SK-N-SH (cell line): ENCODE data around the gene GPR55. TPM values are rescaled to one million over a fixed set of nuclear protein-coding genes. Genes with fewer than 3 reads are reported as not detected.

Experiments
- CTCF ChIA-PET: fragments of 300-600, 350-600 bp; formaldehyde crosslinking; extraction: SDS; loops from one replicate; lab custom pipeline; 2021; lab: Yijun Ruan, JAX
- POLR2A ChIA-PET: fragments of 350-600 bp; sonication (Branson Sonifier 250); formaldehyde crosslinking; extraction: SDS; loops from one replicate; lab custom pipeline; 2020; ENCODE audit warnings: antibody characterized with exemption, inconsistent platforms; lab: Yijun Ruan, JAX
- DNase-seq: peaks from one replicate; pipeline ENCODE4 v3.0.0; 2012
- H2AFZ ChIP-seq: fragments of 200-600 bp; sonication (generic); 2 replicates; pipeline ENCODE4 v1.8.1; 2016; ENCODE audit warnings: antibody characterized with exemption, mild to moderate bottlenecking, low read depth
- H3F3A ChIP-seq: fragments of 200-600 bp; sonication (generic); replicated peaks from 2 replicates; pipeline ENCODE3; 2016; ENCODE audit warnings: antibody characterized with exemption, mild to moderate bottlenecking; ENCODE audit not compliant: insufficient read depth
- H3K27ac ChIP-seq, 2 experiments: fragments of 200-500 bp in 1 of 2; fragments of 200-600 bp in 1 of 2; sonication (Bioruptor generic) in 1 of 2; sonication (generic), shearing (Covaris generic) in 1 of 2; 2 replicates each; pipeline versions ENCODE4 v1.5.1 to v1.6.1; 2014 to 2016; ENCODE audit warnings: low read depth in 2 of 2, inconsistent platforms in 1 of 2, low read length in 1 of 2, mild to moderate bottlenecking in 1 of 2, mixed read lengths in 1 of 2
- H3K27me3 ChIP-seq: fragments of 200-600 bp; sonication (generic), shearing (Covaris generic); 2 replicates; pipeline ENCODE4 v1.6.1; 2016; ENCODE audit warnings: mixed run types; ENCODE audit not compliant: insufficient read depth
- H3K36me3 ChIP-seq, 2 experiments: fragments of 200-500 bp in 1 of 2; fragments of 200-600 bp in 1 of 2; sonication (Bioruptor generic) in 1 of 2; sonication (generic) in 1 of 2; replicated peaks in 1 of 2; 2 replicates each; pipeline versions ENCODE3 to v1.5.1; 2014 to 2016; ENCODE audit warnings: low read length in 1 of 2, mild to moderate bottlenecking in 1 of 2; ENCODE audit not compliant: insufficient read depth in 2 of 2, control insufficient read depth in 1 of 2
- H3K4me1 ChIP-seq, 2 experiments: fragments of 200-500 bp in 1 of 2; fragments of 200-600 bp in 1 of 2; sonication (Bioruptor generic) in 1 of 2; sonication (generic), shearing (Covaris generic) in 1 of 2; 2 replicates each; pipeline versions ENCODE4 v1.5.1 to v1.6.1; 2014 to 2016; ENCODE audit warnings: low read depth in 1 of 2, low read length in 1 of 2, mixed run types in 1 of 2; ENCODE audit not compliant: insufficient read depth in 2 of 2, control insufficient read depth in 1 of 2
- H3K4me2 ChIP-seq: fragments of 200-600 bp; sonication (generic), shearing (Covaris generic); 2 replicates; pipeline ENCODE4 v1.6.1; 2017; ENCODE audit warnings: mixed run types
- H3K4me3 ChIP-seq, 2 experiments: fragments of 200-500 bp in 1 of 2; fragments of 200-600 bp in 1 of 2; sonication (Bioruptor generic) in 1 of 2; sonication (generic), shearing (Covaris generic) in 1 of 2; 2 replicates each; pipeline versions ENCODE4 v1.5.1 to v1.8.1; 2014 to 2016; ENCODE audit warnings: low read depth in 2 of 2, inconsistent platforms in 1 of 2, low read length in 1 of 2, mild to moderate bottlenecking in 1 of 2, mixed read lengths in 1 of 2, moderate library complexity in 1 of 2
- H3K79me2 ChIP-seq: fragments of 200-600 bp; sonication (generic); 2 replicates; pipeline ENCODE4 v1.8.1; 2017; ENCODE audit warnings: mild to moderate bottlenecking; ENCODE audit not compliant: insufficient read depth
- H3K9ac ChIP-seq: fragments of 200-600 bp; sonication (generic); 2 replicates; pipeline ENCODE4 v1.6.1; 2017; ENCODE audit warnings: mixed run types
- H3K9me2 ChIP-seq: fragments of 200-600 bp; sonication (generic); 2 replicates; pipeline ENCODE4 v1.6.1; 2017; ENCODE audit warnings: mixed run types
- H3K9me3 ChIP-seq: fragments of 200-600 bp; sonication (generic); 2 replicates; pipeline ENCODE4 v1.6.1; 2017; ENCODE audit warnings: mixed run types, mild to moderate bottlenecking, moderate library complexity
- H4K20me1 ChIP-seq: fragments of 200-600 bp; sonication (generic); 2 replicates; pipeline ENCODE4 v1.6.1; 2017; ENCODE audit warnings: mild to moderate bottlenecking, mixed run types; ENCODE audit not compliant: insufficient read depth
- EZH2phosphoT487 ChIP-seq: fragments of 200-600 bp; sonication (generic); IDR thresholded peaks from 2 replicates; pipeline ENCODE4 v1.6.1; 2017; ENCODE audit warnings: low read depth, mixed run types, mild to moderate bottlenecking, antibody characterized with exemption, moderate library complexity, borderline replicate concordance
- FOSL2 ChIP-seq: IDR thresholded peaks from 2 replicates; pipeline ENCODE4 v1.4.0; 2012; ENCODE audit warnings: low read depth, mild to moderate bottlenecking, moderate library complexity, borderline replicate concordance
- GABPA ChIP-seq: IDR thresholded peaks from 2 replicates; pipeline ENCODE4 v1.4.0; 2012; ENCODE audit warnings: low read depth, mild to moderate bottlenecking
- MEF2A ChIP-seq: IDR thresholded peaks from 2 replicates; pipeline ENCODE4 v1.4.0; 2012; ENCODE audit warnings: low read depth, borderline replicate concordance
- MXI1 ChIP-seq: IDR thresholded peaks from 2 replicates; pipeline ENCODE4 v1.6.1; 2012; ENCODE audit warnings: mild to moderate bottlenecking, low read depth, low read length, improper control_type of control experiment
- POLR2AphosphoS5 ChIP-seq: IDR thresholded peaks from 2 replicates; pipeline ENCODE4 v1.6.1; 2012; ENCODE audit warnings: low read depth, low read length
- RCOR1 ChIP-seq: fragments of 150-350 bp; IDR thresholded peaks from 2 replicates; pipeline ENCODE4 v1.6.1; 2017; ENCODE audit warnings: antibody characterized with exemption, low read length
- RFX5 ChIP-seq: IDR thresholded peaks from 2 replicates; pipeline ENCODE4 v1.6.1; 2012; ENCODE audit warnings: mild to moderate bottlenecking, improper control_type of control experiment, low read length
- RXRA ChIP-seq: IDR thresholded peaks from 2 replicates; pipeline ENCODE4 v1.4.0; 2012; ENCODE audit warnings: low read depth, mild to moderate bottlenecking, borderline replicate concordance
- SIN3A ChIP-seq: IDR thresholded peaks from 2 replicates; pipeline ENCODE4 v1.6.1; 2012; ENCODE audit warnings: low read depth, mild to moderate bottlenecking, low read length, moderate library complexity, borderline replicate concordance
- SMC3 ChIP-seq: IDR thresholded peaks from 2 replicates; pipeline ENCODE4 v1.6.1; 2012; ENCODE audit warnings: low read depth, low read length, improper control_type of control experiment
- YY1 ChIP-seq: IDR thresholded peaks from 2 replicates; pipeline ENCODE4 v1.4.0; 2012; ENCODE audit warnings: low read depth, mild to moderate bottlenecking
- WGBS: methylation state at CpG from one replicate; pipeline ENCODE4 v1.1.6; 2017; ENCODE audit warnings: low lambda C conversion rate; 5-methylcytosine and 5-hydroxymethylcytosine counted together
- polyA plus RNA-seq, 3 experiments: library from polyadenylated mRNA; depleted of rRNA; stranded (reverse); fragments of >200 nt; gene quantifications; 2 replicates each; pipeline ENCODE4 v1.2.3, GENCODE V29; 2012
- TF ChIP-seq, protein P1 (sequence below): fragments of 150-350 bp; IDR thresholded peaks from 2 replicates; pipeline ENCODE4 v1.6.1; 2016; ENCODE audit warnings: mild to moderate bottlenecking, low read depth, low read length
- TF ChIP-seq, protein P2 (sequence below): IDR thresholded peaks from 2 replicates; pipeline ENCODE4 v1.4.0; 2012; ENCODE audit warnings: low read depth
- TF ChIP-seq, protein P3 (sequence below): IDR thresholded peaks from 2 replicates; pipeline ENCODE4; 2012

Gene GPR55
- polyA plus RNA-seq, 1 of the 3 experiments (the other 2 are of a cell fraction): not detected

DNA sequence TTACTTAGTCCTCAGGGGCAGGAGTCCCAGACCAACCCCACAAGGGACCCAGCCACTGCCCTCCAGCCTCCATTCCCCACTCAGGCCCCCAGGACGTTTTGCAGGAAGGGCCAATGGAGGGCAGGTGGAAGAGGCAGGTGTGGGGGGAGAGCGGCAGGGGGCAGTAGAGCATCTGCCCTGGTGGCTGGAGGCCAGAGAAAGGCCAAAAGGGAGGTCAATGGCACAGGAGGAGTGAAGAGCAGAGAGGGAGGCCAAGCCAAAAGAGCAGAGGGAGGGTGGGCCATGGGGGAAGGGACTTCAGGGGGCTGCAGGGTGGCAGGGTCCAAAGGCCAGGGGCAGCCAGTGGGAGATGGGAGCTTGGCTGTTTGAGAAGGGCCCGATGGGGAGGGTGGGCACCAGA is 17.3 kb upstream of the GPR55 start:
- WGBS: 45% methylated on average over 3 of the region's 3 CpGs
- CTCF ChIA-PET: interaction anchor here (1.1 to 1.3 kb wide), 3 partner anchors 29 to 45 kb away, joined by 3 to 4 read pairs (median 3); no protein-coding TSS in a partner anchor

DNA sequence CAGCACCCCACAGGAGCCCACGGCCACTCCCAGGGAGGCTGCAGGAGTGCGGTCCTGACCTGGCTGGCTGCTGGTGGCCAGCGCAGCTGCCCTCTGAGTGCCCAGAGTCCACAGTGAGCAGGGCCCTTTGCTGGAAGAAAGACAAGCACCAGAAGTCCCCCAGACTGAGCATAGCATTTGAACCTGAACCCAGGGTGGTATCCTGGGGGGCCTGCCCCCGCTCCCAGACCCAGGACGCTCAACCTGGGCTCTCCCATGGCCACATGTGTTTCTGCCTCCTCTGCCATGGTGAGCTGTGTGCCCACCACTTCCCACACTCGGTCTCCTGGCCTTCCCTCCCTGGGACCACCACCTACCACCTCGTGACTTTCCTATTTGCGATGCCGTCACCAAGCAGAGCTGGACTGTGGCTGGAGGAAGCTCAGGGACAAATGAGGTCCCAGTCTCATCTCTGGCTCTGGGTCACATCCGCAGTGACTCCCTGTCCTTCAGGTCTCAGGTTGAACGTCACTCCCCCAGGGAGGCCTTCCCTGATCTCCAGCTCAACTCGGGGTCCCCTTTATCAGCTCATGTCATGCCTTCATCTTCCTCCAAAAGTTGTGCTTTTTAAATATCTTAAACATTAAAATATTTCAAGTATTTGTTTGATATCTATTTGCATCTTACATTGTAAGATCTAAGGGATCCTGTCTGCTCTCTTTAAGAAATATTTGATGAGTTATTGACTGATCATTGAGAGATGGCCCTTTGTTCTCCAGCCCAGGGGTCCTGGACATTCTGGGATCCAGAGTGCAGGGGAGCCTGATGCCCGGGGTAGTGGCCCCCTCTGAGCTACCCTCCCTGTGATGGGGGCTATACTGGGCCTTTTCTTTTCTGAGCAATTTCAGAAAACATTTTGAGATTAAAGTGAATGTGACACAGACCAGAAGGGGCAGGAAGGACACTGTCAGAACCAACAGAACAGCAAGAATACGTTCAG is 16.4 kb upstream of the GPR55 start:
- no peak overlapping the region for H3K9ac ChIP-seq
- ChIA-PET POLR2A (no interaction called here), CTCF (interaction anchor here (1.2 to 2.4 kb wide), 3 partner anchors 28 to 46 kb away, joined by 3 to 9 read pairs (median 4); no protein-coding TSS in a partner anchor)
- H3F3A ChIP-seq: no peaks in the 10 kb centered on the region
- no peaks in the 10 kb centered on the region; the same call in 1 of the 2 replicates for H3K27me3 ChIP-seq
- WGBS: 46% methylated on average over 14 of the region's 14 CpGs
- no peaks in the 10 kb centered on the region for H3K79me2 ChIP-seq
- H3K9me3 ChIP-seq: no peaks in the 10 kb centered on the region
- H3K36me3 ChIP-seq: no peaks in the 10 kb centered on the region
- no peak overlapping the region for H3K27ac ChIP-seq
- no peaks in the 10 kb centered on the region for H3K9me2 ChIP-seq
- no peaks in the 10 kb centered on the region for H3K4me1 ChIP-seq
- no peak for DNase-seq
- no peak overlapping the region for H3K4me3 ChIP-seq
- TF ChIP-seq FOSL2: no peak
- H2AFZ ChIP-seq: no peak overlapping the region
- no peak overlapping the region for H3K4me2 ChIP-seq
- H4K20me1 ChIP-seq: no peaks in the 10 kb centered on the region

More for the DNA sequence above, 17.3 kb upstream of the GPR55 start:
- POLR2A ChIA-PET: no interaction called here
- H3K27me3 ChIP-seq: no peaks in the 10 kb centered on the region; the same call in 1 of the 2 replicates
- no peak overlapping the region for H3K27ac ChIP-seq
- H3F3A ChIP-seq: no peaks in the 10 kb centered on the region
- H3K4me1 ChIP-seq: no peaks in the 10 kb centered on the region
- H3K9me2 ChIP-seq: no peaks in the 10 kb centered on the region
- peak; percentile 23 for DNase-seq
- no peaks in the 10 kb centered on the region for H4K20me1 ChIP-seq
- H3K4me3 ChIP-seq: no peak overlapping the region
- TF ChIP-seq SMC3 (no peak), MXI1 (no peak), RXRA (no peak), MEF2A (no peak), YY1 (no peak)
- TF ChIP-seq, protein P1, sequence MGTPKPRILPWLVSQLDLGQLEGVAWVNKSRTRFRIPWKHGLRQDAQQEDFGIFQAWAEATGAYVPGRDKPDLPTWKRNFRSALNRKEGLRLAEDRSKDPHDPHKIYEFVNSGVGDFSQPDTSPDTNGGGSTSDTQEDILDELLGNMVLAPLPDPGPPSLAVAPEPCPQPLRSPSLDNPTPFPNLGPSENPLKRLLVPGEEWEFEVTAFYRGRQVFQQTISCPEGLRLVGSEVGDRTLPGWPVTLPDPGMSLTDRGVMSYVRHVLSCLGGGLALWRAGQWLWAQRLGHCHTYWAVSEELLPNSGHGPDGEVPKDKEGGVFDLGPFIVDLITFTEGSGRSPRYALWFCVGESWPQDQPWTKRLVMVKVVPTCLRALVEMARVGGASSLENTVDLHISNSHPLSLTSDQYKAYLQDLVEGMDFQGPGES: no peak
- H3K9ac ChIP-seq: no peak overlapping the region
- H2AFZ ChIP-seq: no peak overlapping the region
- no peak overlapping the region for H3K4me2 ChIP-seq
- no peaks in the 10 kb centered on the region for H3K36me3 ChIP-seq
- no peaks in the 10 kb centered on the region for H3K9me3 ChIP-seq
- no peaks in the 10 kb centered on the region for H3K79me2 ChIP-seq

DNA sequence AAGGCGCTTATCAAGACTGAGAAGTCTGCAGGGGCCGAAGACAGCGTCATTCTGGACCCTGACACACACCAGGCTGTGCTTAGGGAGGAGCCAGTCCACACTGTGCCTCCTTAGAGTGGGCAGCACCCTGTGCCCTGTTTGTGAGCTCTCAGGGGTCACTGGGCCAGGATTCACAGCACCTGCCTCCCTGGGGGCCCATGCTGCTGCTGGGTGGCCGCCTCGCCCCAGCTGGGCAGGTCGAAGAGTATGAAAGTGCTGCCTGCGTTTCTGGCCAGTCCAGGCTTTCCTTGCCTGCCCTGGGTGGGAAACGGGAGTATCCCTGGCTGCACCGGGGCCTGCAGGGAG is 15.4 kb upstream of the GPR55 start:
- Histone ChIP-seq H3K4me3 (no peak overlapping the region), H2AFZ (no peak overlapping the region), H3K27ac (no peak overlapping the region), H3K27me3 (no peaks in the 10 kb centered on the region; the same call in 1 of the 2 replicates), H4K20me1 (no peaks in the 10 kb centered on the region), H3F3A (no peaks in the 10 kb centered on the region), H3K9me3 (no peaks in the 10 kb centered on the region), H3K79me2 (no peaks in the 10 kb centered on the region), H3K4me1 (no peaks in the 10 kb centered on the region), H3K36me3 (no peaks in the 10 kb centered on the region), H3K9ac (no peak overlapping the region), H3K4me2 (no peak overlapping the region), H3K9me2 (no peaks in the 10 kb centered on the region)
- 65% methylated on average over 3 of the region's 9 CpGs for WGBS
- ChIA-PET POLR2A (no interaction called here), CTCF (interaction anchor here (2.4 kb wide), 1 partner anchor 27 kb away, joined by 9 read pairs; no protein-coding TSS in a partner anchor)
- TF ChIP-seq SIN3A: no peak
- TF ChIP-seq FOSL2: no peak
- no peak for TF ChIP-seq POLR2AphosphoS5
- no peak for TF ChIP-seq GABPA
- no peak for TF ChIP-seq YY1
- no peak for TF ChIP-seq RCOR1
- TF ChIP-seq, protein P2, sequence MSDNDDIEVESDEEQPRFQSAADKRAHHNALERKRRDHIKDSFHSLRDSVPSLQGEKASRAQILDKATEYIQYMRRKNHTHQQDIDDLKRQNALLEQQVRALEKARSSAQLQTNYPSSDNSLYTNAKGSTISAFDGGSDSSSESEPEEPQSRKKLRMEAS: no peak
- TF ChIP-seq RXRA: no peak
- TF ChIP-seq, protein P3, sequence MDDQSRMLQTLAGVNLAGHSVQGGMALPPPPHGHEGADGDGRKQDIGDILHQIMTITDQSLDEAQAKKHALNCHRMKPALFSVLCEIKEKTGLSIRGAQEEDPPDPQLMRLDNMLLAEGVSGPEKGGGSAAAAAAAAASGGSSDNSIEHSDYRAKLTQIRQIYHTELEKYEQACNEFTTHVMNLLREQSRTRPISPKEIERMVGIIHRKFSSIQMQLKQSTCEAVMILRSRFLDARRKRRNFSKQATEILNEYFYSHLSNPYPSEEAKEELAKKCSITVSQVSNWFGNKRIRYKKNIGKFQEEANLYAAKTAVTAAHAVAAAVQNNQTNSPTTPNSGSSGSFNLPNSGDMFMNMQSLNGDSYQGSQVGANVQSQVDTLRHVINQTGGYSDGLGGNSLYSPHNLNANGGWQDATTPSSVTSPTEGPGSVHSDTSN: no peak
- no peak for TF ChIP-seq RFX5
- TF ChIP-seq EZH2phosphoT487: no peak
- no peak for TF ChIP-seq SMC3
- no peak for DNase-seq
